Measurements from ENCODE around the gene RELL2. TPM values are rescaled to one million over a fixed set of nuclear protein-coding genes. Genes with fewer than 3 reads are reported as not detected.

The RELL2 gene
- total RNA-seq, 1 donor from 2014 or later, result 5.5 TPM

DNA sequence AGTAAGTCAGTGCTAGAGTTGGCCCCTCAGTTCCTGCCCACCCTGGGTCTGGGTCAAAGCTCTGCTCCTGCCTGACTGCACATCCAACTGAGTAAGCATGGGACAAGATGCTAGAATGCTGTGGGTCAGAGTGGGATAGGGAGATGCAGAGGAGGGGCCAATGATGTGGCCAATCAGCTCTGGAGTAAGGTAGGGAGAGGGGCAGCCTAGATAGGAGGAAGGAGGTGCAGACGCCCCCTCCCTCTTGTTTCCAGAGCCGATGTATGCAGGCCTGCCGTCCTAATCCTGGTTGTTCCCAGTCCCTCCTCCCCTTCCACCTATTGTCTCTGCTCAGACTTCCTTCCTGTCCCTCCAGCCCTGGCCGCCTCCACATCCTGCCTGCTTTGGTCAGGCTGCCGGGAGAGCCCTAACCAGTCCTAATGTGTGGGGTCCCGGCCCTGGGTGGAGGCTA is 44.0 kb downstream of the RELL2 start:
- peak overlapping the region; percentile 87 for H3K27ac ChIP-seq
- TF ChIP-seq CTCF (IDR thresholded peaks at IDR 0.05), result no peak

GRCh38 chr5:141681295-141681694 is 44.5 kb downstream of the RELL2 start:
- no peak for TF ChIP-seq CTCF (IDR thresholded peaks at IDR 0.05)
- no peaks in the 10 kb centered on the region for H3K9me3 ChIP-seq
- ATAC-seq (no peak), DNase-seq (no peak)
- peaks cover 38% of the 10 kb centered on the region for H3K4me1 ChIP-seq
- intact Hi-C loops (cut with DNase I), result no loop called here
- H3K27ac ChIP-seq, result peak overlapping the region; percentile 87
- no peaks in the 10 kb centered on the region for H3K36me3 ChIP-seq
- H3K27me3 ChIP-seq (ENCODE audit: low read depth), result no peaks in the 10 kb centered on the region
- H3K4me3 ChIP-seq, result peak overlapping the region; percentile 58

More for the DNA sequence above, 44.0 kb downstream of the RELL2 start:
- DNase-seq (peak; percentile 67), ATAC-seq (peak; percentile 8 to 21)
- Histone ChIP-seq H3K27me3 (ENCODE audit: low read depth) (no peaks in the 10 kb centered on the region), H3K9me3 (no peaks in the 10 kb centered on the region), H3K36me3 (no peaks in the 10 kb centered on the region), H3K4me1 (peaks cover 38% of the 10 kb centered on the region), H3K4me3 (peak overlapping the region; percentile 58)
- intact Hi-C loops (cut with DNase I), result no loop called here

DNA sequence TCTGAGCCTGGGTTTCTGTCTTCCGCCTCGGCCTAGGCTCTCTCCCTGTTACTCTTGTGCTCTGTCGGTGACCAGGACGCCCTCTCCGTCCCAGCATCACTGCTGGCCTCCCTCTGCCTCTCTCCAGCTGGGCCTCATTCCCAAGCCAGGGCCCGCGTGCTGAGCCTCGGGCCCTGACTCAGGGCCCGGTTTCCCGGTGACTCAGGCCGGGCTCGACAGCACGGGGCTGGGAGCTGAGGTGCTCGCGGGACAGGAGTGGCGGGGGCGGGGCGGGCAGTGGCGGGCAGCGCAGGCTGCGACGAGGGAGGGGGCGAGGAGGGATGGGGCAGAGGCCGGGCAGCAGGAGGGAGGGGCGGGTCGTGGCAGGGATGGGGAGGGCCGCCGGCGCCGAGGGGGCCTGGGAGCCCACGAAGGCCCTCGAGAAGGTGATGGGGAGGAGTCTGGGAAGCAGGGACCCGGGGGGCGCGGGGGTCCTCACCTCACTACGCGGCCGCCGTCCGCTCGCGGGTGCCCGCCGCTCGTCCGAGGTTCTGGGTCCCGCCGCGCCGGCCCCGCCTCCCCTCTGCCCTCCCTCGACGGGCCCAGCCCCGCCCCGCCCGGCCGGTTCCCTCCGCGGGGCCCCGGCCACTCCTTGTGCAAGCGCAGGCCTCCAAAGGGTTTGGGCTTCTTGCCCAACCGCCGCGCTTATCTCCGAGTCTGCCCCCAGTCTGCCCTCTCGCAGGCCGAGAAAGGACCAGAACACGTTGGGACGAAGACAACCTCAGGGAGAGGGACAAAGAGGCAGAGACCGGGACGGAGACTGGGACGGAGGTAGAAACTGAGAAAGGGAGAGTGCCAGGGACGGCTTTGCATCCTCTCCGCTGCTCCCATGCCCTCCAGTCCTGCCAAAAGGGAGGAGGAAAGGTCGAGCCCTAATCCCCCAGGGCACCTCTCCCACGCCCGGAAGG is 45.2 kb downstream of the RELL2 start, which contains the start of gene ARAP3:
Gene ARAP3, minus strand, starts transcription at position 536 of the 947 bp plus-strand sequence. CDS start 1,744 bp downstream, outside the sequence.
- peak within 1 kb of the TSS; percentile 58 for H3K4me3 ChIP-seq
- H3K27ac ChIP-seq, result peak within 1 kb of the TSS; percentile 87
- no peaks in the 10 kb centered on the region for H3K36me3 ChIP-seq
- ATAC-seq, result peak; percentile 95 to 97
- H3K9me3 ChIP-seq, result no peaks in the 10 kb centered on the region
- H3K4me1 ChIP-seq, result peaks cover 38% of the 10 kb centered on the region
- intact Hi-C loops (cut with DNase I), result no loop called here
- DNase-seq, result peak; percentile 94
- no peaks in the 10 kb centered on the region for H3K27me3 ChIP-seq (ENCODE audit: low read depth)
- TF ChIP-seq CTCF (IDR thresholded peaks at IDR 0.05), result no peak

GRCh38 chr5:141683596-141684141 is 46.9 kb downstream of the RELL2 start:
- TF ChIP-seq CTCF (IDR thresholded peaks at IDR 0.05), result no peak
- H3K27ac ChIP-seq, result peak overlapping the region; percentile 53
- H3K4me1 ChIP-seq, result peaks cover 38% of the 10 kb centered on the region
- ATAC-seq (no peak), DNase-seq (no peak)
- H3K9me3 ChIP-seq, result no peaks in the 10 kb centered on the region
- H3K27me3 ChIP-seq (ENCODE audit: low read depth), result no peaks in the 10 kb centered on the region
- no peaks in the 10 kb centered on the region for H3K36me3 ChIP-seq
- H3K4me3 ChIP-seq, result no peak overlapping the region
- intact Hi-C loops (cut with DNase I), result no loop called here

DNA sequence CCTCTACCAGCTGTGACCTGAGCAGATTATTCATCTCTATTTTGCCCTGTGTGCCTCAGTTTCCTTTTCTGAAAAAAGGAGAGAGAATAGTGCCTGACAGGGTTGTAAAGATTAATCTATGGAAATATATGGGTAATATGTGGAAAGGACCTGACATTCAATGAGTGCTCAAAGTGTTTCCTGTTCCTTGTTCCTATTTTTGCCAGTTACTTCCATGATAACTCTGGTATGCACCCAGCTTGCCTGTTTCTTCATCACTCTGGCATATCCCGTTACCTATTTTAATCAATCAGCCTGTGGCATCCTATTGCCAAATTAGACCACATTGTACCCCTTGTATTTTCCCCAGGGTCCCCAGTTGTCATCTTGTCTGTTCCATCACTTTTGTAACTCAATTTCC is 48.8 kb downstream of the RELL2 start:
- no peak for TF ChIP-seq CTCF (IDR thresholded peaks at IDR 0.05)
- intact Hi-C loops (cut with DNase I), result no loop called here
- peaks cover 32% of the 10 kb centered on the region for H3K4me1 ChIP-seq
- no peaks in the 10 kb centered on the region for H3K27me3 ChIP-seq (ENCODE audit: low read depth)
- no peaks in the 10 kb centered on the region for H3K9me3 ChIP-seq
- no peaks in the 10 kb centered on the region for H3K36me3 ChIP-seq
- DNase-seq, result no peak
- H3K27ac ChIP-seq, result no peak overlapping the region
- no peak overlapping the region for H3K4me3 ChIP-seq
- no peak for ATAC-seq

Data from lower lobe of right lung (tissue), 2 donors.